ENCODE results near the gene SLCO3A1.

GRCh38 chr15:92050220-92050898 lies 196.9 kb downstream of the SLCO3A1 start:
- TF ChIP-seq EZH2 (IDR thresholded peaks at IDR 0.05; ENCODE audit: insufficient read depth, poor library complexity, severe bottlenecking) (no peak), EZH2phosphoT487 (IDR thresholded peaks at IDR 0.05; ENCODE audit: insufficient read depth, low read depth) (no peak)

Data from GM23248 (cell line).